Fibroblast of the aortic adventitia (primary cell): ENCODE measurements around the gene BNC1. TPM values are rescaled to one million over a fixed set of nuclear protein-coding genes. Genes with fewer than 3 reads are reported as not detected.
A peak's percentile ranks its signal among the peaks of the same experiment; 100 is the strongest.

ENCODE experiments used
- DNase-seq: peaks from one replicate; pipeline ENCODE4 v3.0.0-alpha.2; 2010; ENCODE audit warnings: low read depth
- H3K4me3 ChIP-seq: 2 replicates; pipeline ENCODE4 v1.5.1; 2011; ENCODE audit warnings: low read depth, mild to moderate bottlenecking, control low read depth, low read length, moderate library complexity
- total RNA-seq: library from RNA; depleted of rRNA; stranded (reverse); fragments of >200 nt; gene quantifications from 2 replicates; pipeline ENCODE4 v1.2.3, GENCODE V29; 2012; ENCODE audit warnings: low replicate concordance
- TF ChIP-seq, protein P1 (sequence below): IDR thresholded peaks from 2 replicates; pipeline ENCODE4 v1.5.1; 2011; ENCODE audit warnings: mild to moderate bottlenecking, low read length, control low read depth, inconsistent platforms; ENCODE audit not compliant: insufficient read depth

The BNC1 gene, protein sequence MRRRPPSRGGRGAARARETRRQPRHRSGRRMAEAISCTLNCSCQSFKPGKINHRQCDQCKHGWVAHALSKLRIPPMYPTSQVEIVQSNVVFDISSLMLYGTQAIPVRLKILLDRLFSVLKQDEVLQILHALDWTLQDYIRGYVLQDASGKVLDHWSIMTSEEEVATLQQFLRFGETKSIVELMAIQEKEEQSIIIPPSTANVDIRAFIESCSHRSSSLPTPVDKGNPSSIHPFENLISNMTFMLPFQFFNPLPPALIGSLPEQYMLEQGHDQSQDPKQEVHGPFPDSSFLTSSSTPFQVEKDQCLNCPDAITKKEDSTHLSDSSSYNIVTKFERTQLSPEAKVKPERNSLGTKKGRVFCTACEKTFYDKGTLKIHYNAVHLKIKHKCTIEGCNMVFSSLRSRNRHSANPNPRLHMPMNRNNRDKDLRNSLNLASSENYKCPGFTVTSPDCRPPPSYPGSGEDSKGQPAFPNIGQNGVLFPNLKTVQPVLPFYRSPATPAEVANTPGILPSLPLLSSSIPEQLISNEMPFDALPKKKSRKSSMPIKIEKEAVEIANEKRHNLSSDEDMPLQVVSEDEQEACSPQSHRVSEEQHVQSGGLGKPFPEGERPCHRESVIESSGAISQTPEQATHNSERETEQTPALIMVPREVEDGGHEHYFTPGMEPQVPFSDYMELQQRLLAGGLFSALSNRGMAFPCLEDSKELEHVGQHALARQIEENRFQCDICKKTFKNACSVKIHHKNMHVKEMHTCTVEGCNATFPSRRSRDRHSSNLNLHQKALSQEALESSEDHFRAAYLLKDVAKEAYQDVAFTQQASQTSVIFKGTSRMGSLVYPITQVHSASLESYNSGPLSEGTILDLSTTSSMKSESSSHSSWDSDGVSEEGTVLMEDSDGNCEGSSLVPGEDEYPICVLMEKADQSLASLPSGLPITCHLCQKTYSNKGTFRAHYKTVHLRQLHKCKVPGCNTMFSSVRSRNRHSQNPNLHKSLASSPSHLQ
- total RNA-seq: 0.27 and 3.8 TPM in 2 replicates

GRCh38 chr15:83284559-83285283 is at the start of gene BNC1:
TSS of gene BNC1 (minus strand) at chr15:83284664. CDS start at chr15:83284628, 36 bp downstream.
- DNase-seq: no peak
- H3K4me3 ChIP-seq: peak within 1 kb of the TSS; percentile 51
- TF ChIP-seq, protein P1, sequence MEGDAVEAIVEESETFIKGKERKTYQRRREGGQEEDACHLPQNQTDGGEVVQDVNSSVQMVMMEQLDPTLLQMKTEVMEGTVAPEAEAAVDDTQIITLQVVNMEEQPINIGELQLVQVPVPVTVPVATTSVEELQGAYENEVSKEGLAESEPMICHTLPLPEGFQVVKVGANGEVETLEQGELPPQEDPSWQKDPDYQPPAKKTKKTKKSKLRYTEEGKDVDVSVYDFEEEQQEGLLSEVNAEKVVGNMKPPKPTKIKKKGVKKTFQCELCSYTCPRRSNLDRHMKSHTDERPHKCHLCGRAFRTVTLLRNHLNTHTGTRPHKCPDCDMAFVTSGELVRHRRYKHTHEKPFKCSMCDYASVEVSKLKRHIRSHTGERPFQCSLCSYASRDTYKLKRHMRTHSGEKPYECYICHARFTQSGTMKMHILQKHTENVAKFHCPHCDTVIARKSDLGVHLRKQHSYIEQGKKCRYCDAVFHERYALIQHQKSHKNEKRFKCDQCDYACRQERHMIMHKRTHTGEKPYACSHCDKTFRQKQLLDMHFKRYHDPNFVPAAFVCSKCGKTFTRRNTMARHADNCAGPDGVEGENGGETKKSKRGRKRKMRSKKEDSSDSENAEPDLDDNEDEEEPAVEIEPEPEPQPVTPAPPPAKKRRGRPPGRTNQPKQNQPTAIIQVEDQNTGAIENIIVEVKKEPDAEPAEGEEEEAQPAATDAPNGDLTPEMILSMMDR: no peak

GRCh38 chr15:83327041-83327440 is 42.6 kb upstream of the BNC1 start:
- no peak overlapping the region for H3K4me3 ChIP-seq
- TF ChIP-seq, protein P1: no peak
- DNase-seq: no peak

GRCh38 chr15:83324799-83325198 is 40.3 kb upstream of the BNC1 start:
- no peak overlapping the region for H3K4me3 ChIP-seq
- TF ChIP-seq, protein P1: no peak

GRCh38 chr15:83323296-83323711 is 38.8 kb upstream of the BNC1 start:
- DNase-seq: peak; percentile 75
- no peak overlapping the region for H3K4me3 ChIP-seq
- TF ChIP-seq, protein P1: no peak

More at GRCh38 chr15:83324799-83325198, 40.3 kb upstream of the BNC1 start:
- no peak for DNase-seq

GRCh38 chr15:83322691-83323090 is 38.2 kb upstream of the BNC1 start:
- TF ChIP-seq, protein P1: no peak
- no peak overlapping the region for H3K4me3 ChIP-seq
- no peak for DNase-seq

GRCh38 chr15:83322061-83322460 is 37.6 kb upstream of the BNC1 start:
- TF ChIP-seq, protein P1: no peak
- DNase-seq: no peak

More at GRCh38 chr15:83322061-83322460, 37.6 kb upstream of the BNC1 start:
- H3K4me3 ChIP-seq: no peak overlapping the region
